HL-60 (cell line): ENCODE results near the gene COL5A3.
"Not testable (repeated sequence)": the region's sequence is repeated elsewhere in the genome, so short reads cannot be mapped to it uniquely, and the experiment has no call there.

Source experiments
- DNase-seq, 2 experiments: peaks; one replicate each; pipeline ENCODE4 v3.0.0-alpha.2; 2010 to 2020; ENCODE audit warnings: low read depth in 1 of 2, low spot score in 1 of 2
- H3K27ac ChIP-seq: fragments of 250-450 bp; sonication (Bioruptor Pico); replicated peaks from 2 replicates; pipeline ENCODE4 v1.5.1; 2020; ENCODE audit warnings: mild to moderate bottlenecking, moderate library complexity
- H3K27me3 ChIP-seq: fragments of 250-450 bp; sonication (Bioruptor Pico); 2 replicates; pipeline ENCODE4 v1.5.1; 2021; ENCODE audit warnings: mild to moderate bottlenecking, moderate library complexity; ENCODE audit not compliant: insufficient read depth, poor library complexity, severe bottlenecking
- H3K4me3 ChIP-seq: replicated peaks from 2 replicates; pipeline ENCODE4 v1.5.1; 2011; ENCODE audit warnings: mild to moderate bottlenecking, control low read depth, low read length; ENCODE audit not compliant: insufficient read depth
- GABPA ChIP-seq: IDR thresholded peaks from 2 replicates; pipeline ENCODE4 v1.6.1; 2012; ENCODE audit warnings: low read depth
- POLR2AphosphoS5 ChIP-seq: IDR thresholded peaks from 2 replicates; pipeline ENCODE4 v1.6.1; 2012; ENCODE audit warnings: low read depth
- SPI1 ChIP-seq: IDR thresholded peaks from 2 replicates; pipeline ENCODE4 v1.6.1; 2012; ENCODE audit warnings: low read depth, mild to moderate bottlenecking, borderline replicate concordance
- TF ChIP-seq, protein P1 (sequence below): IDR thresholded peaks from 2 replicates; pipeline ENCODE4 v1.6.1; 2012; ENCODE audit warnings: low read depth; ENCODE audit not compliant: insufficient replicate concordance
- TF ChIP-seq, protein P2 (sequence below): IDR thresholded peaks from one replicate; pipeline ENCODE4 v1.5.1; 2011; ENCODE audit warnings: low read length, control low read depth, inconsistent platforms; ENCODE audit not compliant: insufficient read depth

COL5A3 gene

DNA sequence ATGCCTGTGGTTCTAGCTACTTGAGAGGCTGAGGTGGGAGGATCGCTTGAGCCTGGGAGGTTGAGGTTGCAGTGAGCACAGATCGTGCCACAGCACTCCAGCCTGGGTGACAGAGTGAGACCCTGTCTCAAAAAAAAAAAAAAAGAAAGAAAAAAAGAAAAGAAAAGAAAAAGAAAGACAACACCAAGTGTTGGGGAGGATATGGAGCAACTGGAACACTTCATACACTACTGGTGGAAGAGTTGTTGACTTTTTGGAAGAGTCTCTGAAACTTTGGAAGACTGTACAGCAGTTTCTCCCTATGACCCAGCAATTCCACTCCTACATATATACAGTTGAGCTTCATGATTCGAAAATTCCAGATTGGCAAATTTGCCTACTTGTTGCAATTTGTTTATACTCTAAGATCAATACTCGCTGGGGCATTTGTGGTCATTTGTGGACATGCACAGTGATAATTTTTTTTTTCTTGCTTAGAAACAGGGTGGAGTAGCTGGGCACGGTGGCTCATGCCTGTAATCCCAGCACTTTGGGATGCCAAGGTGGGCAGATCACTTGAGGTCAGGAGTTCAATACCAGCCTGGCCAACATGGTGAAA lies 87.4 kb downstream of the COL5A3 start:
- H3K4me3 ChIP-seq, H3K27me3 ChIP-seq, DNase-seq, H3K27ac ChIP-seq: not testable (repeated sequence)

DNA sequence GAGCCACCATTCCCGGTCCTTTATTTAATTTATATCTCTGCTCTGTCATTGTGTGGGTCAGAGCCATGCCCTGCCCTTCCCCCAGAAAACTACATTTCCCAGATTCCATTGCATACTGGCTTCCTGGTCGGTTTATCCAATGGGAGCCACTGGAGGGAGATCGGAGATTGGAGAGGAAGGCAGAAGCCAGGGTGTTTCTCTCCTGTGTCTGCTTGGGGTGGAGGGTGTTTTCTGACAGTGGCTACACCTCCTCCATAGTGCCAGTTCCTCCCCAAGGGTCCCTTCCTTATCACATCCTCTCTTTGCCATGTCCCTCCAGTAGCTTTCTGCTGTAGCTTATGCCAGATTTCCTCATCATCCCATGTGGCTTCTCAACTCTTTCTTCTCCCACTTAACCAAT lies 93.0 kb downstream of the COL5A3 start:
- Histone ChIP-seq H3K4me3 (no peak overlapping the region), H3K27me3 (peaks cover 13% of the 10 kb centered on the region), H3K27ac (no peak overlapping the region)
- no peak for TF ChIP-seq SPI1
- TF ChIP-seq, protein P1, sequence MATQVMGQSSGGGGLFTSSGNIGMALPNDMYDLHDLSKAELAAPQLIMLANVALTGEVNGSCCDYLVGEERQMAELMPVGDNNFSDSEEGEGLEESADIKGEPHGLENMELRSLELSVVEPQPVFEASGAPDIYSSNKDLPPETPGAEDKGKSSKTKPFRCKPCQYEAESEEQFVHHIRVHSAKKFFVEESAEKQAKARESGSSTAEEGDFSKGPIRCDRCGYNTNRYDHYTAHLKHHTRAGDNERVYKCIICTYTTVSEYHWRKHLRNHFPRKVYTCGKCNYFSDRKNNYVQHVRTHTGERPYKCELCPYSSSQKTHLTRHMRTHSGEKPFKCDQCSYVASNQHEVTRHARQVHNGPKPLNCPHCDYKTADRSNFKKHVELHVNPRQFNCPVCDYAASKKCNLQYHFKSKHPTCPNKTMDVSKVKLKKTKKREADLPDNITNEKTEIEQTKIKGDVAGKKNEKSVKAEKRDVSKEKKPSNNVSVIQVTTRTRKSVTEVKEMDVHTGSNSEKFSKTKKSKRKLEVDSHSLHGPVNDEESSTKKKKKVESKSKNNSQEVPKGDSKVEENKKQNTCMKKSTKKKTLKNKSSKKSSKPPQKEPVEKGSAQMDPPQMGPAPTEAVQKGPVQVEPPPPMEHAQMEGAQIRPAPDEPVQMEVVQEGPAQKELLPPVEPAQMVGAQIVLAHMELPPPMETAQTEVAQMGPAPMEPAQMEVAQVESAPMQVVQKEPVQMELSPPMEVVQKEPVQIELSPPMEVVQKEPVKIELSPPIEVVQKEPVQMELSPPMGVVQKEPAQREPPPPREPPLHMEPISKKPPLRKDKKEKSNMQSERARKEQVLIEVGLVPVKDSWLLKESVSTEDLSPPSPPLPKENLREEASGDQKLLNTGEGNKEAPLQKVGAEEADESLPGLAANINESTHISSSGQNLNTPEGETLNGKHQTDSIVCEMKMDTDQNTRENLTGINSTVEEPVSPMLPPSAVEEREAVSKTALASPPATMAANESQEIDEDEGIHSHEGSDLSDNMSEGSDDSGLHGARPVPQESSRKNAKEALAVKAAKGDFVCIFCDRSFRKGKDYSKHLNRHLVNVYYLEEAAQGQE, result no peak
- DNase-seq, result peak in 1 of 2 experiments; percentile 12

DNA sequence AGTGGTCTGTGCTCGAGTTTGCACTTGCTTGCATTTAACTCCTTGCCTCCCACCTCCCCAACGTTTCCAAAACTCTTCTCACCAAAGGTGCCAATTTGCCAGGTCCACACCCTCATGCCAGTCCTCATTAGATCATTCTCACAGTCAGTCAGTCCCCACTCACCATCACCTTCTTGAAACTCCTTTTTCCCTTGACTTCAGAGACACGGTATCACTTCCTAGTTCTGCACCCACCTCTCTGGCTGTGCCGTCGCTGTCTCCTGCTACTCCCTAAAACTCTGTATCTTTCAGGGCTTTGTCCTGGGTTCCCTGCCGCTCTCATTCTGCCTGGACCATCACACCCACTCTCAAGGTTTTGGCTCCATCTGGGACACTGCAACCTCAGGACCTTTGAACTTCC lies 93.6 kb downstream of the COL5A3 start:
- no peak for DNase-seq
- Histone ChIP-seq H3K27ac (no peak overlapping the region), H3K4me3 (no peak overlapping the region), H3K27me3 (peaks cover 15% of the 10 kb centered on the region)
- TF ChIP-seq GABPA (no peak), POLR2AphosphoS5 (no peak), SPI1 (no peak)
- TF ChIP-seq, protein P1, result no peak

DNA sequence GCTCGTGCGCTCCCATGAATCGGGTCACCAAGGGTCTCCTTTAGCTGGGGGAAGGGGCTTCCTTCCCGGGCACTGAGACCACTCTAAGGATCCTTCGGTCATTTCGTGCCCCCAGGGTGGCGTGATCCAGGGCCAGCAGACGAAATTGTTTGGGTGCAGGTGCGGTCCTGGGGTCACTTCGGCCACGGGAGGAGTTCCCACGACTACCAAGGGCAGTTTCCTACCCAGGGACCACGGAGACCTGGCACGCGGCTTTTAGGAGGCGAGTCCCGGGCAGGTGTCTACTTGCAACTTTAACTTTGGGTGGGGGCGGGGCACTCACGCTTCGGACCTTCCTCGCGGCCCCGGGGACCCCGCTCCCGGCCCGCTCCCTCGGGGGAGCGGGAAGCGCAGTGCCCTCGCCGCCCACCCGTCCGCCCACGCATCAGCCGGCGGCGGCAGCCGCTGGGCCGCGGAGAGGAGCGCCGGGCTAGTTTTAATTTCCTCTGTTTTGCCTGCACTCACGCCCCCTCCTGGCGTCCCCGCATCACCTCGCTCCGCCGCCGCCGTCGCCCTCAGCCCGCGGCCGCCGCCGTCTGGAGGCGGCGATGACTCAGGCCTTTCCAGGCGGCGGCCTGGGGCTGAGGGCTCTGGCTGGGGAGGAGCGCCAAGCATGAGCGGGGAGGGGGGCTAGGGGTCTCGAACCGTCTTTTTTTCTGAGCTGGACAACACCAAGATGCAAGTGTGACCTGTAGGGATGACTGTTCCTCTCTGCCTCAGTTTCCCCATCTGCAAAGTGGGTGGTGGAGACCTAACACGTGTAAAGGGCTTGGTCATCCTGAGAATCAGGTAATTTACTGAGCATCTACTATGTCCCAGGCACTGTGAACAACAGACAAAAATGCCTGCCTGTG lies 95.7 kb downstream of the COL5A3 start:
- H3K27ac ChIP-seq, result no peak overlapping the region
- TF ChIP-seq POLR2AphosphoS5, result no peak
- TF ChIP-seq SPI1, result no peak
- TF ChIP-seq GABPA, result no peak
- TF ChIP-seq, protein P1, result no peak
- TF ChIP-seq, protein P2, sequence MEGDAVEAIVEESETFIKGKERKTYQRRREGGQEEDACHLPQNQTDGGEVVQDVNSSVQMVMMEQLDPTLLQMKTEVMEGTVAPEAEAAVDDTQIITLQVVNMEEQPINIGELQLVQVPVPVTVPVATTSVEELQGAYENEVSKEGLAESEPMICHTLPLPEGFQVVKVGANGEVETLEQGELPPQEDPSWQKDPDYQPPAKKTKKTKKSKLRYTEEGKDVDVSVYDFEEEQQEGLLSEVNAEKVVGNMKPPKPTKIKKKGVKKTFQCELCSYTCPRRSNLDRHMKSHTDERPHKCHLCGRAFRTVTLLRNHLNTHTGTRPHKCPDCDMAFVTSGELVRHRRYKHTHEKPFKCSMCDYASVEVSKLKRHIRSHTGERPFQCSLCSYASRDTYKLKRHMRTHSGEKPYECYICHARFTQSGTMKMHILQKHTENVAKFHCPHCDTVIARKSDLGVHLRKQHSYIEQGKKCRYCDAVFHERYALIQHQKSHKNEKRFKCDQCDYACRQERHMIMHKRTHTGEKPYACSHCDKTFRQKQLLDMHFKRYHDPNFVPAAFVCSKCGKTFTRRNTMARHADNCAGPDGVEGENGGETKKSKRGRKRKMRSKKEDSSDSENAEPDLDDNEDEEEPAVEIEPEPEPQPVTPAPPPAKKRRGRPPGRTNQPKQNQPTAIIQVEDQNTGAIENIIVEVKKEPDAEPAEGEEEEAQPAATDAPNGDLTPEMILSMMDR, result no peak
- peak overlapping the region; percentile 31 for H3K4me3 ChIP-seq
- H3K27me3 ChIP-seq, result peaks cover 28% of the 10 kb centered on the region
- DNase-seq, result peak; percentile 46 to 79
